AG04449 (cell line): ENCODE results near the gene TRIM45.

Experiments used
- CTCF ChIA-PET: fragments of 350-600 bp; formaldehyde crosslinking; extraction: SDS; loops from one replicate; lab custom pipeline; 2021; ENCODE audit warnings: antibody characterized with exemption; lab: Yijun Ruan, JAX
- POLR2A ChIA-PET: fragments of 400-600, 350-600 bp; formaldehyde crosslinking; extraction: SDS; loops from one replicate; lab custom pipeline; 2020; ENCODE audit warnings: antibody characterized with exemption, inconsistent platforms; lab: Yijun Ruan, JAX
- DNase-seq: peaks from one replicate; pipeline ENCODE4 v3.0.0-alpha.2; 2010; ENCODE audit warnings: low read depth, low spot score
- H3K4me3 ChIP-seq: 2 replicates; pipeline ENCODE4 v1.5.1; 2011; ENCODE audit warnings: low read depth, mild to moderate bottlenecking, control low read depth, low read length
- TF ChIP-seq, protein P1 (sequence below): IDR thresholded peaks from one replicate; pipeline ENCODE4 v1.5.1; 2011; ENCODE audit warnings: mild to moderate bottlenecking, moderate library complexity, low read length, control low read depth, inconsistent platforms; ENCODE audit not compliant: insufficient read depth; ENCODE audit errors: missing control alignments

Gene TRIM45

DNA sequence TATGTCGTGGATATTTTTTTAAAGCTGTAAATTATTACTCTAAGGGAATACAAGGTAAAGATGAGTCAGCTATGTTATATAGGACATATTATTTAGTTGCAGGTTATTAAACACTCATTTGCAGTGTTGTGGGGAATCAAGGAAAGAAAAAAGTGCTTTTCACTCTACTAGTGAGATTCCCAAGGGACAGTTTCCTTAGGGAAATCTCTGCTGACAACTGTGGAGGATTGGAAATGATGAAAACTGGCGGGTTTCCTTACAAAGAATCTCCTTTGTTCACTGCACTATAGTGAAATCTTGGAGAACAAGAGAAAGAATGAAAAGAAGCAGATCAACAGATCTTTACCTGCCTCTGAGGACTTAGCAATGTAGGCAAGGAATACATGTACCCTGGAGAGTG is 24.5 kb upstream of the TRIM45 start:
- CTCF ChIA-PET, result interaction anchor here (0.7 to 6.3 kb wide), 3 partner anchors 18 to 138 kb away, joined by 3 to 37 read pairs (median 10); no protein-coding TSS in a partner anchor

DNA sequence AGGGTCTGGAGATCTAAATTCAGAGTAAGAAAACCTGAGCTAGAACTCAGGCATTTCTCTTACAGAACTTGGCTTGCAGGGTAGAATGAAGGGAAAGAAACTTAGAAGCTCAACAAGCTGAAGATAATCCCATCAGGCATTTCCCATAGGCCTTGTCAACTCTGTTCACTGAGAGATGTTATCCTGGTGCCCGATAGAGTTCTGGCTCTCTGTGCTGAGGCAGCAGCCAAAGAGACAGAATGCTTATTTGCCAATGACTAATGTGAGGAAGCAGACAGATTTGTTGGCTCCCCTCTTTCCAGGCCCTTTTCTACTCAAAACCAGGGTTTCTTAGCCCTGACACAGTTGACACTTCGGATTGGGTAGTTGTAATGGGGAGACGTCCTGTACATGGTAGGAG is 22.3 kb upstream of the TRIM45 start:
- TF ChIP-seq, protein P1, sequence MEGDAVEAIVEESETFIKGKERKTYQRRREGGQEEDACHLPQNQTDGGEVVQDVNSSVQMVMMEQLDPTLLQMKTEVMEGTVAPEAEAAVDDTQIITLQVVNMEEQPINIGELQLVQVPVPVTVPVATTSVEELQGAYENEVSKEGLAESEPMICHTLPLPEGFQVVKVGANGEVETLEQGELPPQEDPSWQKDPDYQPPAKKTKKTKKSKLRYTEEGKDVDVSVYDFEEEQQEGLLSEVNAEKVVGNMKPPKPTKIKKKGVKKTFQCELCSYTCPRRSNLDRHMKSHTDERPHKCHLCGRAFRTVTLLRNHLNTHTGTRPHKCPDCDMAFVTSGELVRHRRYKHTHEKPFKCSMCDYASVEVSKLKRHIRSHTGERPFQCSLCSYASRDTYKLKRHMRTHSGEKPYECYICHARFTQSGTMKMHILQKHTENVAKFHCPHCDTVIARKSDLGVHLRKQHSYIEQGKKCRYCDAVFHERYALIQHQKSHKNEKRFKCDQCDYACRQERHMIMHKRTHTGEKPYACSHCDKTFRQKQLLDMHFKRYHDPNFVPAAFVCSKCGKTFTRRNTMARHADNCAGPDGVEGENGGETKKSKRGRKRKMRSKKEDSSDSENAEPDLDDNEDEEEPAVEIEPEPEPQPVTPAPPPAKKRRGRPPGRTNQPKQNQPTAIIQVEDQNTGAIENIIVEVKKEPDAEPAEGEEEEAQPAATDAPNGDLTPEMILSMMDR, result no peak
- no peak for DNase-seq
- CTCF ChIA-PET, result interaction anchor here (1.2 to 4.9 kb wide), 2 partner anchors 15 to 21 kb away, joined by 3 to 39 read pairs; no protein-coding TSS in a partner anchor
- POLR2A ChIA-PET, result interaction anchor here (1.5 kb wide), 1 partner anchor 22 kb away, joined by 3 read pairs; the partner anchor contains the start of gene TRIM45
- no peak overlapping the region for H3K4me3 ChIP-seq

More for the DNA sequence above, 24.5 kb upstream of the TRIM45 start:
- no peak overlapping the region for H3K4me3 ChIP-seq
- DNase-seq, result no peak
- POLR2A ChIA-PET, result no interaction called here
- TF ChIP-seq, protein P1, result no peak

DNA sequence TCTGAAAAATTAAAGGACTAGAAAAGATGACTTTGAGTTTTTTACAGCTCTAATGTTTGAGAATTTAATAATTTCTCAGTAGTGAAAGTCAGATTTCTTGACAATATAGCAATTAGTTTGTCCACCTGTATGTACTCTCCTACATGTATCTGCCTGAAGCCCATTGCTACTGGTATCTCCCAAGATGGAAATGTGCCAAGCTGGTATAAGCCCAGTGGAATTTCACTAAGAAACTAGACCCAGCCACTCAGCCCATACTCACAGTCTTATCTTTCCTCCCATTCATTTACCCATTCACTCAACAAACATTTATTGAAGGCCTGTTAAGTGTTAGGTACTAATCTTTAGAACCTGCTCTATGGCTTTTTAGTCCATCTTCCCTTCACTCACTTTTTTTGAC is 21.6 kb upstream of the TRIM45 start:
- no peak for DNase-seq
- ChIA-PET POLR2A (interaction anchor here (1.5 kb wide), 2 partner anchors 22 to 66 kb away, joined by 3 to 4 read pairs; partner anchors contain the start of gene TRIM45), CTCF (interaction anchor here (0.6 to 4.9 kb wide), 5 partner anchors 14 to 191 kb away, joined by 3 to 39 read pairs (median 4); no protein-coding TSS in a partner anchor)
- no peak overlapping the region for H3K4me3 ChIP-seq
- TF ChIP-seq, protein P1, result no peak

DNA sequence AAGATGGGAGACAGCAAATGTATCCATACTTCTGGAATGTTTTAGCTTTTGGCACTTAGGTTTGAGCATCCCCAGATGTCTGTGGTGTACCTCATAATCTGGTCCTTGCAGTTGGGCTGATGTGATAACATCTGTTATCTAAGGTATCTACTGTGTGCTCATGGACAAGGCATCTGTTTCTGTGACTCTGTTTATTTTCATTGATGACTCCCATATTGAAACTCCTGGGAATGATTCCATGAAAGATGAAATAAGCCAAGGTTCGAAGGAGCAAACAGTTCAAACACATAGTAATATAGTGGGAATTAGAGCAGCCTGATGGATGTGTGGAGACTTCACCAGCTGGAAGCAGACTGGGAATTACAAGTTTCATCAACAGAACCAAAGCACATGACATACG is 20.7 kb upstream of the TRIM45 start:
- DNase-seq, result no peak
- ChIA-PET POLR2A (interaction anchor here (1.5 kb wide), 1 partner anchor 65 kb away, joined by 4 read pairs; no protein-coding TSS in a partner anchor), CTCF (interaction anchor here (0.7 to 4.9 kb wide), 8 partner anchors 10 to 75 kb away, joined by 3 to 39 read pairs (median 5); no protein-coding TSS in a partner anchor)
- TF ChIP-seq, protein P1, result no peak
- no peak overlapping the region for H3K4me3 ChIP-seq

DNA sequence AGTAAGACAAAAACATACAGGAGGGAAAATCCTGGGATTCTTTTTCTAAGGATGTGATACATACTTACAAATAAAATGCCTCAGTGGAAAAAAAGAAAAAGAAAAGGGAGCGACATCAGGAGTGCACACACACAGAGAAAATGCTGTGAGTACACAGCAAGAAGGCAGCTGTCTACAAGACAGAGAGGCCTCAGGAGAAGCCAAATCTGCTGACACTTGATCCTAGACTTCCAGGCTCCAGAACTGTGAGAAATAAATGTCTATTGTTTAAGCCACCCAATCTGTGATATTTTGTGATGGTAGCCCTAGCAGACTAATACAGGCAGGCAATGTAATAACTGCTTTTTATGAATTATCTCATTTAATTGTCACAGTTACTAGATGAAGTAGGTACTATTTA is 17.0 kb upstream of the TRIM45 start:
- ChIA-PET CTCF (interaction anchor here (2.8 to 7.7 kb wide), 3 partner anchors 10 to 70 kb away, joined by 27 to 62 read pairs (median 28); no protein-coding TSS in a partner anchor), POLR2A (interaction anchor here (0.6 kb wide), 1 partner anchor 8 kb away, joined by 3 read pairs; no protein-coding TSS in a partner anchor)
- H3K4me3 ChIP-seq, result no peak overlapping the region
- DNase-seq, result no peak
- TF ChIP-seq, protein P1, result no peak

DNA sequence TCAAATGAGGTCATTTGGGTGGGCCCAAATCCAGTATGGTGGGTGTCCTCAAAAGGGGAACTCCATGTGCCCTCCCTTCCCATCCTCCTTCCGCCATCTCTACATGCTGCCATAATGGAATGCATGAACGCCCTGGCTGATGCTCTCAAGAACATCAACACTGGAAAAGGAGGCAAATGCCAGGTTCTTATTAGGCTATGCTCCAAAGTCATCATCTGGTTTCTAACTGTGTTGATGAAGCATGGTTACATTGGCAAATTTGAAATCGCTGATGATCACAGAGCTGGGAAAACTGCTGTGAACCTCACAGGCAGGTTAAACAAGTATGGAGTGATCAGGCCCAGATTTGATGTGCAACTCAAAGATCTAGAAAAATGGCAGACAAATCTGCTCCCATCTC is 16.6 kb upstream of the TRIM45 start:
- ChIA-PET POLR2A (interaction anchor here (0.6 kb wide), 1 partner anchor 9 kb away, joined by 3 read pairs; no protein-coding TSS in a partner anchor), CTCF (interaction anchor here (1.5 to 7.7 kb wide), 4 partner anchors 9 to 69 kb away, joined by 3 to 62 read pairs (median 28); no protein-coding TSS in a partner anchor)
- DNase-seq, result no peak
- no peak overlapping the region for H3K4me3 ChIP-seq
- TF ChIP-seq, protein P1, result no peak
